HG02759 (cell line): ENCODE data around the gene MEMO1.

Source experiments
- ATAC-seq: cut with Tn5 transposase; IDR thresholded peaks from one replicate; pipeline ENCODE4 v1.9.1; 2021; ENCODE audit warnings: mild to moderate bottlenecking, moderate library complexity; ENCODE audit not compliant: unreplicated experiment

The MEMO1 gene

DNA sequence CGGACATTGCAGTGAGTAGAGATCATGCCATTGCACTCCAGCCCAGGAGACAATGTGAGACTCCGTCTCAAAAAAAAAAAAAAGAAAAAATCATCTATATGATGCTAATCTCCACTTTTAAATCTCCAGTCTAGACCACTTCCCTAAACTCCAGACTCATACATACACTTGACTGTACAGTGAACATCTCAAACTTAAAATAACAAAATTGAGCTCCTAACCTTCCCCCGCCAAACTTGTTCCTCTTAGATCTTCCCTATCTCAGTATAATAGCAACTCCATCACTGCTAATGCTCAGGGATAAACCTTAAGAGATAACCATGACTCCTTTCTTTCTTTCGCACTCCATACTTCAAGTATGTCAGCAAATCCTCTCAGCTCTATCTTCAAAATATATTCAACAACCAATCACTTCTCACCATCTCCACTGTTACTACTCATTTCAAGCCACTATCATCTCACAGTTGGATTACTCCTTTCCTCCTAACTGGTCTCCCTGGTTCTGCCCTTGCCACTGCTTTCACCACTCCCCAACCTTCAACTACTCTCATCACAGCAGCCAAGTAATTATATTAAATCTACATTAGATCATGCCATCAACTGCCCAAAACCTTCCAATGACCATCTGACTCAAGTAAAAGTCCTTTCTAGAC lies 12.0 kb downstream of the MEMO1 start:
- no peak for ATAC-seq

DNA sequence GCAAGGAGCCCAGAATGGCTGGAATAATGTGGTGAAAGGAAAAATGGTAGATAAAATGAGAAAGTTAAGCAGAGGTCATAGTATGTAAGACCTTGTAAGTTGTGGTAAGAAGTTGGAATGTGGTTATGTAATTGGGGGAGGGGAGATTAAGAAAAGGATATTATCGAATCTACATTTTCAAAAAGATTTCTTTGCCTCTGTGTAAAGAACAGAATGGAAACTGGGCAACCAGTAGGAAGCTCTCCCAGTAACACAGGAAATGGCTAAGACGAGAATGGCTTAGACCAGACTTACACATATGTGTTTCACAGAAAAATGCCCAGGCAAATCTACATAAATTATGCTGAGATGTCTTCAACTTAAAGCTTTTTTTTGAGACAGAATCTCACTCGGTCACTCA lies 13.2 kb downstream of the MEMO1 start:
- ATAC-seq = no peak

DNA sequence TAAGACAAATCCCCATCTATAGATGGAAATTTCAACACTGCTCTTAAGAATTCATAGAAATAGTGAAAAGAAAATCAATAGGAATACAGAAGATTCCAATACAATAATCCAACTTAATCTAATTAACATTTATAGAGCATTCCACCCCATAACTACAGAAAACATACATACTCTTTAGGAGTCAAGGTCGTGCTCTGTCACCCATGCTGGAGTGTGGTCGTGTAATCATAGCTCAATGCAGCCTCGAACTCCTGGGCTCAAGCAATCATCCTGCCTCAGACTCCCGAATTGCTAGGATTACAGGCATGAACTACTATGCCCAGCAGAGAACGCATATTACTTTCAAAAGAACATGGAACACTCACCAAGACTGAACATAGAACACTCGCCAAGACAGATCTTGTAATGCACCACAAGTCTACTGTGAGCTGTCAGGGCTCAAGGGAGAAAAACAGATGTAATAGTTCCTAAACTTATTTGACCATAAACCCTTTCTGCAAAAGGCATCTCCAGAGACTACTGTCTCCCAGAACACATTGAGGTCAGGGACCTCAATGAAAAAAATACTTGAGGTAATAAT lies 14.1 kb downstream of the MEMO1 start:
- ATAC-seq = no peak

DNA sequence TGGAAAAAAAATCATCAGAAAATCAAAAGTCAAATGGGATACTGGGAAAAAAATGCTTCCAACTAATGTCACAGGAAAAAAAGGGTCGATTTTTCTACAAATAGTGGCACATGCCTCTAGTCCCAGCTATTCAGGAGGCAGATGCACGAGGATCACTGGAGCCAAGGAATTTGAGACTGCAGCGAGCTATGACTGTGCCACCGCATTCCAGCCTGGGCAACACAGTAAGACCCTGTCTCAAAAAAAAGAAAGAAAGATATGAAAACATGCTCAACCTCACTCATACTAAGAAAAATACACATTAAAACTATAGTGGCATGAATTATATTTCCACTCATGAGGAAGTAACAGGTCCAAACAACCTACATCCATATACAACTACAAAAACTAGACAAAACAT lies 17.9 kb downstream of the MEMO1 start:
- ATAC-seq = no peak

GRCh38 chr2:31992025-31992579 lies 18.7 kb downstream of the MEMO1 start:
- no peak for ATAC-seq

- no peak for ATAC-seq
Measured at GRCh38 chr2:31989946-31990345, 20.9 kb downstream of the MEMO1 start.

- ATAC-seq = no peak
Measured at GRCh38 chr2:31987454-31988220, 23.2 kb downstream of the MEMO1 start.

DNA sequence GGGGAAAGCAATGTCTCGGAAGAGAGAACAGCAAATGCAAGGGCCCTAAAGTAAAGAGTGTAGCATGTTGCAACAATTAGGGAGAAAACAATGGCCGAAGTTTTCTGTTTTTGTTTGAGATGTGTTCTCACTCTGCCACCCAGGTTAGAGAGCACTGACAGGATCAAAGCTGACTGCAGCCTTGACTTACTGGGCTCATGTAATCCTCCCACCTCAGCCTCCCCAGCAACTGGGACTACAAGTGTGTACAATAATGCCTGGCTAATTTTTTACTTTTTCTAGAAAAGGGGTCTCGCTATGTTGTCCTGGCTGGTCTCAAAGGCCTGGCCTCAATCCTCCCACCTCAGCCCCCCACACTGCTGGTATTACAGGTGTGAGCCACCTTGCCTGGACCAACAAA lies 23.9 kb downstream of the MEMO1 start:
- ATAC-seq = no peak

GRCh38 chr2:31983762-31984467 lies 26.9 kb downstream of the MEMO1 start:
- ATAC-seq = no peak

DNA sequence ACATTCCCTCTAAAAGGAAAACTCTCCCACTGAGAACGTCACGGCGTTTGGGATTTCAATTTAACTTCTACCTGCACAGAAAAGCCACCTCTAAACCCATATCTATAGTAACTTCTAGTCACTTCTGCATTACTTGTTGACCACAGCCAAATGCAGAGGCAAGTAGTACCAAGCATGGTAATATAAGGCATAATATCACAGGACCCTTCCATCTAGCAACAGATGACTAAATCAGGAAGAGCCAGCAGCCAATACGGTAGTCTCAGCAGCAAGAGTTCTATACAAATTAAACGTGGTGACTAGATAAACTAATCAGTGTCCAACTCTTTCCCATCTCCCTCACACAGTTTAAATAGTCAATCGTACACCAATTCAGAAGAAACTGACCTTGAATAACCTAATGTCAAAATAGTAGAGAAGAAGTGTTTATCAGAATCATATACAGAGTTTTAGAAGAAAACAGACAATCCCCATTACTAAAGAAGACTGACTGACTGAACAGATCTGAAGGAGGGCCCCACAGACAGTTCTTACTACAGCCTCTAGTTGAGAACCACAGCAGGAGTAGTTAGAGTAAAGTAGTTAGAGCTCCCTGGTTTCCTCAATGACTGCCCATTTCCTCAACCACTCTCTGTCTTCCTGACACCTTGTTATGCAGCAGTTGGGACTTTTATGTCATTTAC lies 30.0 kb downstream of the MEMO1 start:
- ATAC-seq = peak; percentile 100

DNA sequence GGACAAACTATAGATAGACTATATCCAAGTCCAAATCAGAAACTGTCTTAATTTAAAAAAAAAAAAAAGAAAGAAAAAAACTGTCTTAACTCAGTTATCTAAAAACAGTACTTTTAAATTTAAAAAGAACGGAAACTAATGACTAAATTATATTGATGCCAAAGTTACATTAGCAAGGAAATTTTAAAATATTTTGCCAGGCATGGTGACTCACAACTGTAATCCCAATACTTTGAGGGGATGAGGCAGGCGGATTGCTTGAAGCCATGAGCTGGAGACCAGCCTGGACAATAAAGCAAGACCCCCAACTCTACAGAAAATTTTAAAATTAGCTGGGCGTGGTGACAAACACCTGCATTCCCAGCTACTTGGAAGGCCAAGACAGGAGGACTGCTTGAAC lies 30.9 kb downstream of the MEMO1 start:
- no peak for ATAC-seq

- ATAC-seq = no peak
Measured at GRCh38 chr2:31979018-31979417, 31.8 kb downstream of the MEMO1 start.

- no peak for ATAC-seq
Measured at GRCh38 chr2:31978436-31978835, 32.4 kb downstream of the MEMO1 start.

DNA sequence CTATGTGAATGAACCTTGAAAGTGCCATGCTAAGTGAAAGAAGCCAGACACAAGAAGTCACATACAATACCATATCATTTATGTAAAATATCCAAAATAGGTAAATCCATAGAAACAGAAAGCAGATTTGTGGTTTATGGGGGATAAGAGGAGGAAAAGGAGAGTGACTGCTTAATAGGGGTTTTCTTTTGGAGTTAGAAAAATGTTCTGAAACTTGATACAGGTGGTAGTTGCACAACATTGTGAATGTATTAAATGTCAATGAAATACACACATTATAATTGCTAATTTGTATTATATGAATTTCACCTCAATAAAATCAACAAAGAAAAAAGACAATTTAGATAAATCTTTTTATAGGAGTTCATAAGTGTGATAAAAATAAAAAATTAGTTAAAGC lies 37.1 kb downstream of the MEMO1 start:
- no peak for ATAC-seq

GRCh38 chr2:31972059-31972458 lies 38.7 kb downstream of the MEMO1 start:
- ATAC-seq = no peak

DNA sequence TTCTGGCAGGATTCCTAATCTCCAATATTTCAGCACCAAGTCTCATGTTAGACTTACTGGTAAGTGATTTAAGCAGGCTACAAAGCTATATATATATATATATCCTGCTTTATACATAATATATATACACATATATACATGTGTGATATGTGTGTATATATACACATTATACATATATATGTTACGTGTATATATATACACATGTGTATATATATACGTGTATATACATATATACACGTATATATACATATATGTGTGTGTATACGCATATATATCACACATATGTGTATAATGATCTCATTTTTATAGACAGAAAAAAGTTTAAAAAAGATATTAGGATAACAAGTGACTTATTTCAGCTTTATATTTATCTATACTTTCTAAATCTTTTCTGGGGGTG lies 41.6 kb downstream of the MEMO1 start:
- no peak for ATAC-seq

DNA sequence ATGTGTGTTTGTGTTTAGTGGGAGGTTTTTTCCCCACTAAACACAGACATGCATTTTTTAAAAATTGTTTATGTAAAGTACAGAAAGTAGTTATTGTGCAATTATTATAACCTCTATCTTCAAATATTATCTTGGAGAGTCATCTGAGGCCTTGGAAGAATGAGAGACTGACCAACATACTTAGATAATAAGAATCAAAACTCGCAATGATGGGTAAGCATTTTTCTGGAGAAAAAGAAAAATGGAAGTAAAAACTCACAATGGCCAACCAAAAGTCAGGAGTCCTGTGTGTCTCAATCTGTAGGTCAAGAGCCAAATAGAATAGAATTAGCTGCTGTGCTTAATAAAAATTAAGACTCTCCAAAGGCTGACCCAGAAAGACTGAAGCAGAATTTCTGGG lies 43.0 kb downstream of the MEMO1 start:
- ATAC-seq = no peak

- ATAC-seq = peak; percentile 45
Measured at GRCh38 chr2:31966402-31966801, 44.4 kb downstream of the MEMO1 start.

DNA sequence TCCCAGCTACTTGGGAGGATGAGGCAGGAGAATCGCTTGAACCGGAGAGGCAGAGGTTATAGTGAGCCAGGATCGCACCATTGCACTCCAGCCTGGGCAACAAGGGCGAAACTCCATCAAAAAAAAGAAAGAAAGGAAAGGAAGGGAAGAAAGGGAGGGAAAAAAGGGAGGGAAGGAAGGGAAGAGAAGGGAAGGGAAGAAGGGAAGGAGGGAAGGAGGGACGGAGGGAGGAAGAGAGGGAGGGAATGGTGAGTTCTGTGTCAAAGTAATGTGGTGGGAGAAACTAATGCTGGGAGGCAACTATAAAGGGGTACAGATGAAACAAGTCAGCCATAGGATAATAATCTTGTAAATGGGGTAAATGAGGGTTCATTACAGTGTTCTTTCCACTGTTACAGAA lies 45.7 kb downstream of the MEMO1 start:
- no peak for ATAC-seq

DNA sequence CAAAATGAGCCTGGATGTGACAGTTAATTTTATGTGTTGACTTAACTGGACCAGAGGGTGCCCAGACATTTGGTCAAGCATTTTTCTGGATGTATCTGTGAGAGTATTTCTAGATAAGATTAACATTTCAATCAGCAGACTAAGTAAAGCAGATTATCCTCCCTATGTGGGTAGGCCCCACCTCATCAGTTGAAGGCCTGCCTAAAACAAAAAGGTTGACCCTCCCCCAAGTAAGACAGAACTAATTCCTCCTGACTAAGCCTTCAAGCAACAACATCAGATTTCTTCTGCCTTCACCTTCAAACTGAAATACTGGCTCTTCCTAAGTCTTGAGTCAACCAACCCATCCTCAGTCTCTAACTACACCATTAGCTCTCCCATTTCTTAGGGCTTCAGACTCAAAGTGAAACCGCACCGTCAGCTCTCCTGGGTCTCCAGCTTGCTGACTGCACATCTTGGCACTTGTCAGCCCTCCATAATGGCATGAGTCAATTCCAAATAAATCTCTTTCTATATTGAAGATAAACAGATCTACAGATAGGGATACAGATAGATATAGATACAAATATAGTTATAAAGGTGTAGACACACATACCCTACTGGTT lies 47.9 kb downstream of the MEMO1 start:
- no peak for ATAC-seq
